ENCODE data around the gene FBXL3. TPM values are rescaled to one million over a fixed set of nuclear protein-coding genes. Genes with fewer than 3 reads are reported as not detected.

The FBXL3 gene
- total and polyA plus RNA-seq, 2 of the 4 experiments (the other 2 are of a cell fraction) = 15.3 to 43.6 TPM

DNA sequence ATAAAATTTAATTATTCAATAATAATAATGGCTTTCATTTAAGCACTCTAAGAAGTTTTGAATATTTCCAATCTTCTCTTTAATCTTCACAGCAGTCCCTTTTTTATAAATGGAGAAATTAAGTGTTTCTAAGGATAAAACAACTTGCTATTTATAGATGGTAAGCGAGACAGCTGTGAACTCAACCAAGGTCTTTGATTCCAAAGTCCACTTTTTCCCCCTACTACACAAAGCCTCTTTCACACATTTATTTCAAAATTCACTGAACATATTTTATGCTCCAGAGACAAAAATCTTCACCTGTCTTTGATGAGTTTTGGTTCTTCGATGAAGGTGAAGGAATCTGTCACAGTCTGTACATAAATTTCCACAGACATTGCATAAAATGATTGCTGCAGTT lies 34.4 kb upstream of the FBXL3 start:
- Histone ChIP-seq H3K4me1 (ENCODE audit: control insufficient read depth, insufficient read depth, low read length) (no peaks in the 10 kb centered on the region), H3K36me3 (ENCODE audit: control insufficient read depth, insufficient read depth, low read length) (peaks cover 22% of the 10 kb centered on the region), H2BK5ac (ENCODE audit: low read depth, low read length, poor library complexity, severe bottlenecking) (no peak overlapping the region), H2AK5ac (ENCODE audit: low read depth, low read length) (no peak overlapping the region), H3K27ac (ENCODE audit: insufficient read depth, low read length) (no peak overlapping the region), H3K4ac (ENCODE audit: low read depth, low read length) (no peak overlapping the region), H4K8ac (ENCODE audit: low read depth in 2 of 2, low read length in 2 of 2) (no peak overlapping the region), H3K18ac (ENCODE audit: low read depth, low read length) (no peak overlapping the region), H3K56ac (ENCODE audit: extremely low read depth, insufficient read depth, low read length) (no peak overlapping the region), H2BK15ac (ENCODE audit: low read depth, low read length) (no peak overlapping the region; the same call in 2 of the 3 replicates), H3K23ac (ENCODE audit: low read depth, low read length) (no peak overlapping the region), H2BK120ac (ENCODE audit: low read depth, low read length) (no peak overlapping the region), H4K20me1 (ENCODE audit: insufficient read depth, low read length) (no peaks in the 10 kb centered on the region), H3K4me3 (ENCODE audit: insufficient read depth, low read depth, low read length) (no peak overlapping the region), H3K14ac (replicated peaks; ENCODE audit: low read depth, low read length) (no peak overlapping the region), H3K4me2 (ENCODE audit: low read depth, low read length) (no peak overlapping the region), H3K9me3 (ENCODE audit: control insufficient read depth, insufficient read depth, low read length) (no peaks in the 10 kb centered on the region), H2AK9ac (replicated peaks; ENCODE audit: low read depth, low read length, poor library complexity) (no peak overlapping the region), H2BK20ac (ENCODE audit: low read depth, low read length) (no peak overlapping the region), H2AFZ (replicated peaks; ENCODE audit: low read length, poor library complexity) (no peak overlapping the region), H4K5ac (ENCODE audit: low read depth, low read length) (no peak overlapping the region), H3K9ac (ENCODE audit: low read depth, low read length) (no peak overlapping the region), H3K27me3 (ENCODE audit: control insufficient read depth, insufficient read depth, low read length) (no peaks in the 10 kb centered on the region), H4K91ac (ENCODE audit: insufficient read depth, low read depth, low read length) (no peak overlapping the region), H3K79me1 (ENCODE audit: low read depth in 1 of 2, low read length in 2 of 2) (no peaks in the 10 kb centered on the region; a peak in 1 of 4 replicates), H3K9me1 (ENCODE audit: insufficient read depth, low read length) (no peaks in the 10 kb centered on the region; the same call in 1 of the 2 replicates)
- dilution Hi-C loops (cut with HindIII; ENCODE audit: low sequenced_read_pairs, unreplicated experiment) (no loop called here), intact Hi-C loops (cut with micrococcal nuclease) (no loop called here), in situ Hi-C loops (cut with MboI; ENCODE audit: low sequenced_read_pairs) (no loop called here)
- TF ChIP-seq, protein P1, sequence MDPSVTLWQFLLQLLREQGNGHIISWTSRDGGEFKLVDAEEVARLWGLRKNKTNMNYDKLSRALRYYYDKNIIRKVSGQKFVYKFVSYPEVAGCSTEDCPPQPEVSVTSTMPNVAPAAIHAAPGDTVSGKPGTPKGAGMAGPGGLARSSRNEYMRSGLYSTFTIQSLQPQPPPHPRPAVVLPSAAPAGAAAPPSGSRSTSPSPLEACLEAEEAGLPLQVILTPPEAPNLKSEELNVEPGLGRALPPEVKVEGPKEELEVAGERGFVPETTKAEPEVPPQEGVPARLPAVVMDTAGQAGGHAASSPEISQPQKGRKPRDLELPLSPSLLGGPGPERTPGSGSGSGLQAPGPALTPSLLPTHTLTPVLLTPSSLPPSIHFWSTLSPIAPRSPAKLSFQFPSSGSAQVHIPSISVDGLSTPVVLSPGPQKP (IDR thresholded peaks at IDR 0.05; ENCODE audit: borderline replicate concordance, low read depth, low read length) = no peak
- TF ChIP-seq BHLHE40 (IDR thresholded peaks at IDR 0.05; ENCODE audit: low read depth, low read length) (no peak), MAZ (IDR thresholded peaks at IDR 0.05; ENCODE audit: borderline replicate concordance, low read depth, low read length) (no peak)
- TF ChIP-seq, protein P2, sequence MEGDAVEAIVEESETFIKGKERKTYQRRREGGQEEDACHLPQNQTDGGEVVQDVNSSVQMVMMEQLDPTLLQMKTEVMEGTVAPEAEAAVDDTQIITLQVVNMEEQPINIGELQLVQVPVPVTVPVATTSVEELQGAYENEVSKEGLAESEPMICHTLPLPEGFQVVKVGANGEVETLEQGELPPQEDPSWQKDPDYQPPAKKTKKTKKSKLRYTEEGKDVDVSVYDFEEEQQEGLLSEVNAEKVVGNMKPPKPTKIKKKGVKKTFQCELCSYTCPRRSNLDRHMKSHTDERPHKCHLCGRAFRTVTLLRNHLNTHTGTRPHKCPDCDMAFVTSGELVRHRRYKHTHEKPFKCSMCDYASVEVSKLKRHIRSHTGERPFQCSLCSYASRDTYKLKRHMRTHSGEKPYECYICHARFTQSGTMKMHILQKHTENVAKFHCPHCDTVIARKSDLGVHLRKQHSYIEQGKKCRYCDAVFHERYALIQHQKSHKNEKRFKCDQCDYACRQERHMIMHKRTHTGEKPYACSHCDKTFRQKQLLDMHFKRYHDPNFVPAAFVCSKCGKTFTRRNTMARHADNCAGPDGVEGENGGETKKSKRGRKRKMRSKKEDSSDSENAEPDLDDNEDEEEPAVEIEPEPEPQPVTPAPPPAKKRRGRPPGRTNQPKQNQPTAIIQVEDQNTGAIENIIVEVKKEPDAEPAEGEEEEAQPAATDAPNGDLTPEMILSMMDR (conservative IDR thresholded peaks at IDR 0.05; ENCODE audit: low read depth, low read length) = no peak
- BruUV-seq (replicated peaks) = no TSS peak
- ChIA-PET POLR2A (ENCODE audit: unreplicated experiment) (no interaction called here), CTCF (no interaction called here)
- ATAC-seq (ENCODE audit: low read depth) (no peak), DNase-seq (no peak)
- WGBS, 2 experiments (ENCODE audit: extremely low coverage in 2 of 2, insufficient read length in 1 of 2) = no CpG with 5 or more reads among the region's 2 CpGs
